Measurements from ENCODE around the gene BRSK1. TPM values are rescaled to one million over a fixed set of nuclear protein-coding genes. Genes with fewer than 3 reads are reported as not detected.

The BRSK1 gene
- polyA plus RNA-seq, 1 experiment, result 12.8 TPM

- DNase-seq (ENCODE audit: low read depth), result no peak
- Histone ChIP-seq H3K4me3 (ENCODE audit: low read depth, low read length) (no peak overlapping the region), H3K27me3 (ENCODE audit: control insufficient read depth, insufficient read depth, low read length) (peaks cover 14% of the 10 kb centered on the region), H3K36me3 (ENCODE audit: control insufficient read depth, insufficient read depth, low read length) (no peaks in the 10 kb centered on the region)
- ChIA-PET POLR2A (no interaction called here), CTCF (interaction anchor here (1.7 kb wide), 1 partner anchor 9 kb away, joined by 3 read pairs; no protein-coding TSS in a partner anchor)
- TF ChIP-seq, protein P1, sequence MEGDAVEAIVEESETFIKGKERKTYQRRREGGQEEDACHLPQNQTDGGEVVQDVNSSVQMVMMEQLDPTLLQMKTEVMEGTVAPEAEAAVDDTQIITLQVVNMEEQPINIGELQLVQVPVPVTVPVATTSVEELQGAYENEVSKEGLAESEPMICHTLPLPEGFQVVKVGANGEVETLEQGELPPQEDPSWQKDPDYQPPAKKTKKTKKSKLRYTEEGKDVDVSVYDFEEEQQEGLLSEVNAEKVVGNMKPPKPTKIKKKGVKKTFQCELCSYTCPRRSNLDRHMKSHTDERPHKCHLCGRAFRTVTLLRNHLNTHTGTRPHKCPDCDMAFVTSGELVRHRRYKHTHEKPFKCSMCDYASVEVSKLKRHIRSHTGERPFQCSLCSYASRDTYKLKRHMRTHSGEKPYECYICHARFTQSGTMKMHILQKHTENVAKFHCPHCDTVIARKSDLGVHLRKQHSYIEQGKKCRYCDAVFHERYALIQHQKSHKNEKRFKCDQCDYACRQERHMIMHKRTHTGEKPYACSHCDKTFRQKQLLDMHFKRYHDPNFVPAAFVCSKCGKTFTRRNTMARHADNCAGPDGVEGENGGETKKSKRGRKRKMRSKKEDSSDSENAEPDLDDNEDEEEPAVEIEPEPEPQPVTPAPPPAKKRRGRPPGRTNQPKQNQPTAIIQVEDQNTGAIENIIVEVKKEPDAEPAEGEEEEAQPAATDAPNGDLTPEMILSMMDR (IDR thresholded peaks at IDR 0.05; ENCODE audit: insufficient read depth, low read depth, low read length), result no peak
These were observed 75.4 kb downstream of the BRSK1 start for GRCh38 chr19:55358943-55359908.

GRCh38 chr19:55360902-55361301 is 77.1 kb downstream of the BRSK1 start:
- CTCF ChIA-PET, result interaction anchor here (1.7 kb wide), 1 partner anchor 11 kb away, joined by 3 read pairs; no protein-coding TSS in a partner anchor
- Histone ChIP-seq H3K4me3 (ENCODE audit: low read depth, low read length) (no peak overlapping the region), H3K27me3 (ENCODE audit: control insufficient read depth, insufficient read depth, low read length) (peaks cover 5% of the 10 kb centered on the region), H3K36me3 (ENCODE audit: control insufficient read depth, insufficient read depth, low read length) (no peaks in the 10 kb centered on the region; the same call in 1 of the 2 replicates)
- no peak for DNase-seq (ENCODE audit: low read depth)
- POLR2A ChIA-PET, result no interaction called here
- TF ChIP-seq, protein P1 (IDR thresholded peaks at IDR 0.05; ENCODE audit: insufficient read depth, low read depth, low read length), result no peak

Small RNA genes lying within 50 kb of the gene (small RNA-seq; reads per million reads assigned to genes)
- gene MIR6802 (ENCODE audit: insufficient read length, low read depth, low replicate concordance), result not detected
- gene MIR6803 (ENCODE audit: insufficient read length, low read depth, low replicate concordance), result not detected

Other genes starting within 250 kb of the BRSK1 start
- not detected in 2 replicates for gene GP6, start 245.7 kb upstream of the BRSK1 start, polyA plus RNA-seq (2011; rRNA removed)
- 5.2 and 6.1 TPM in 2 replicates for gene RDH13, start 220.8 kb upstream of the BRSK1 start, polyA plus RNA-seq (2011; rRNA removed)
- 3.6 and 4.4 TPM in 2 replicates for gene EPS8L1, start 208.1 kb upstream of the BRSK1 start, polyA plus RNA-seq (2011; rRNA removed)
- 36.0 and 50.8 TPM in 2 replicates for gene PPP1R12C, start 166.4 kb upstream of the BRSK1 start, polyA plus RNA-seq (2011; rRNA removed)
- gene TNNT1, start 134.8 kb upstream of the BRSK1 start, polyA plus RNA-seq (2011; rRNA removed), result 10.4 and 10.5 TPM in 2 replicates
- 0.12 TPM in 1 of 2 replicates, not detected in the other for gene TNNI3, start 126.3 kb upstream of the BRSK1 start, polyA plus RNA-seq (2011; rRNA removed)
- 0.39 and 0.51 TPM in 2 replicates for gene DNAAF3, start 117.4 kb upstream of the BRSK1 start, polyA plus RNA-seq (2011; rRNA removed)
- 0.26 and 0.47 TPM in 2 replicates for gene SYT5, start 103.7 kb upstream of the BRSK1 start, polyA plus RNA-seq (2011; rRNA removed)
- 2.2 and 4.3 TPM in 2 replicates for gene PTPRH, start 74.5 kb upstream of the BRSK1 start, polyA plus RNA-seq (2011; rRNA removed)
- 0.56 and 1.5 TPM in 2 replicates for gene TMEM86B, start 55.2 kb upstream of the BRSK1 start, polyA plus RNA-seq (2011; rRNA removed)
- gene PPP6R1, start 25.0 kb upstream of the BRSK1 start, polyA plus RNA-seq (2011; rRNA removed), result 25.9 and 42.5 TPM in 2 replicates
- 24.4 and 43.8 TPM in 2 replicates for gene HSPBP1, start 3.9 kb upstream of the BRSK1 start, polyA plus RNA-seq (2011; rRNA removed)
- gene TMEM150B, start 41.3 kb downstream of the BRSK1 start, polyA plus RNA-seq (2011; rRNA removed), result not detected in 2 replicates
- gene KMT5C, start 55.9 kb downstream of the BRSK1 start, polyA plus RNA-seq (2011; rRNA removed), result 3.7 and 6.4 TPM in 2 replicates
- 0.12 and 0.58 TPM in 2 replicates for gene COX6B2, start 70.7 kb downstream of the BRSK1 start, polyA plus RNA-seq (2011; rRNA removed)
- gene GARIN5B, start 79.3 kb downstream of the BRSK1 start, polyA plus RNA-seq (2011; rRNA removed), result 0.02 TPM in 1 of 2 replicates, not detected in the other
- 11.9 and 16.4 TPM in 2 replicates for gene IL11, start 86.5 kb downstream of the BRSK1 start, polyA plus RNA-seq (2011; rRNA removed)
- gene TMEM190, start 92.8 kb downstream of the BRSK1 start, polyA plus RNA-seq (2011; rRNA removed), result 0.93 and 1.3 TPM in 2 replicates
- 0.10 and 0.15 TPM in 2 replicates for gene TMEM238, start 100.3 kb downstream of the BRSK1 start, polyA plus RNA-seq (2011; rRNA removed)
- 485 and 838 TPM in 2 replicates for gene RPL28, start 101.9 kb downstream of the BRSK1 start, polyA plus RNA-seq (2011; rRNA removed)
- gene UBE2S, start 123.8 kb downstream of the BRSK1 start, polyA plus RNA-seq (2011; rRNA removed), result 47.7 and 79.4 TPM in 2 replicates
- not detected in 2 replicates for gene SHISA7, start 159.3 kb downstream of the BRSK1 start, polyA plus RNA-seq (2011; rRNA removed)
- 93.8 and 123 TPM in 2 replicates for gene ISOC2, start 177.6 kb downstream of the BRSK1 start, polyA plus RNA-seq (2011; rRNA removed)
- not detected in 2 replicates for gene C19orf85, start 180.8 kb downstream of the BRSK1 start, polyA plus RNA-seq (2011; rRNA removed)
- gene ZNF628, start 192.6 kb downstream of the BRSK1 start, polyA plus RNA-seq (2011; rRNA removed), result 0.36 and 0.48 TPM in 2 replicates
- 20.4 and 34.8 TPM in 2 replicates for gene NAT14, start 201.2 kb downstream of the BRSK1 start, polyA plus RNA-seq (2011; rRNA removed)
- gene SSC5D, start 204.4 kb downstream of the BRSK1 start, polyA plus RNA-seq (2011; rRNA removed), result 5.5 and 8.2 TPM in 2 replicates

All from BJ (cell line).